ENCODE results near the gene KIF20B. TPM values are rescaled to one million over a fixed set of nuclear protein-coding genes. Genes with fewer than 3 reads are reported as not detected.

The KIF20B gene
- total and polyA plus RNA-seq, 2 of the 13 experiments (the other 11 are each of a cell fraction or from before 2014, with no cell fraction given), result 3.5 to 38.6 TPM

DNA sequence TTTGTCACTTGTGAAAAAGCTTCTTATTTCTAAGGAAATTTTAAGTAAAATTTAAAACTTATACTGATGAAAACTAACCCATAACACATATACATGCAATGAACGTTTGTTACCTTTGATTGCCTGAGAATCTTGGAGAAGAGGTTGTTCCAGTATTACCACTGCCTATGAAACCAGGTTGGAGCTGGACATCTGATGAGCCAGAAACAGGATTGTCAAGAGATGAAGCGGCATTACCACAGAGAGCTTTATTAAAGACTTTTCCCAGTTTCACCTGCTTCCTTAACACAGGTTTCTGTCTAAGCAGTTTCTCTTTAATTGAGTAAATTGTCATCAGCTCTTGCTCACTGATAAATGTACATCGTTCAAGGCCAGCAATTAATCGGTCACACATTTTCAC, 9.0 kb upstream of the KIF20B start:
- intact Hi-C loops (cut with micrococcal nuclease; ENCODE audit: unreplicated experiment), result no loop called here

GRCh38 chr10:89693176-89693575, 8.2 kb upstream of the KIF20B start:
- no TSS peak for BruUV-seq (replicated peaks)
- H3K4me3 ChIP-seq (replicated peaks in 1 of 3; ENCODE audit: insufficient read depth in 1 of 3, low read depth in 2 of 3, low read length in 3 of 3), result no peak overlapping the region

More for the DNA sequence above, 9.0 kb upstream of the KIF20B start:
- no TSS peak for BruUV-seq (replicated peaks)
- no peak overlapping the region for H3K4me3 ChIP-seq (replicated peaks in 1 of 3; ENCODE audit: insufficient read depth in 1 of 3, low read depth in 2 of 3, low read length in 3 of 3)
- TF ChIP-seq SMAD9 (CRISPR knock-in tag; IDR thresholded peaks at IDR 0.05) (no peak), NR2F1 (CRISPR knock-in tag; IDR thresholded peaks at IDR 0.05) (no peak), ZNF672 (CRISPR knock-in tag; IDR thresholded peaks at IDR 0.05) (no peak), NBN (conservative IDR thresholded peaks at IDR 0.05) (no peak), ZNF660 (CRISPR knock-in tag; IDR thresholded peaks at IDR 0.05; ENCODE audit: borderline replicate concordance, low read depth) (no peak), ZMYM4 (CRISPR knock-in tag; IDR thresholded peaks at IDR 0.05) (no peak), FOSL2 (CRISPR knock-in tag; IDR thresholded peaks at IDR 0.05) (no peak)
- TF ChIP-seq, protein P1, sequence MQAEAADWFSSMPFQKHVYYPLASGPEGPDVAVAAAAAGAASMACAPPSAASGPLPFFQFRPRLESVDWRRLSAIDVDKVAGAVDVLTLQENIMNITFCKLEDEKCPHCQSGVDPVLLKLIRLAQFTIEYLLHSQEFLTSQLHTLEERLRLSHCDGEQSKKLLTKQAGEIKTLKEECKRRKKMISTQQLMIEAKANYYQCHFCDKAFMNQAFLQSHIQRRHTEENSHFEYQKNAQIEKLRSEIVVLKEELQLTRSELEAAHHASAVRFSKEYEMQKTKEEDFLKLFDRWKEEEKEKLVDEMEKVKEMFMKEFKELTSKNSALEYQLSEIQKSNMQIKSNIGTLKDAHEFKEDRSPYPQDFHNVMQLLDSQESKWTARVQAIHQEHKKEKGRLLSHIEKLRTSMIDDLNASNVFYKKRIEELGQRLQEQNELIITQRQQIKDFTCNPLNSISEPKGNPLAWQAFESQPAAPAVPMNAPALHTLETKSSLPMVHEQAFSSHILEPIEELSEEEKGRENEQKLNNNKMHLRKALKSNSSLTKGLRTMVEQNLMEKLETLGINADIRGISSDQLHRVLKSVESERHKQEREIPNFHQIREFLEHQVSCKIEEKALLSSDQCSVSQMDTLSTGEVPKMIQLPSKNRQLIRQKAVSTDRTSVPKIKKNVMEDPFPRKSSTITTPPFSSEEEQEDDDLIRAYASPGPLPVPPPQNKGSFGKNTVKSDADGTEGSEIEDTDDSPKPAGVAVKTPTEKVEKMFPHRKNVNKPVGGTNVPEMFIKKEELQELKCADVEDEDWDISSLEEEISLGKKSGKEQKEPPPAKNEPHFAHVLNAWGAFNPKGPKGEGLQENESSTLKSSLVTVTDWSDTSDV (CRISPR knock-in tag; IDR thresholded peaks at IDR 0.05), result no peak
- no peaks in the 10 kb centered on the region for H3K79me2 ChIP-seq (ENCODE audit: insufficient read depth, low read length)
- FAIRE-seq (no peak), DNase-seq (ENCODE audit: low spot score) (no peak), ATAC-seq (no peak)
- no peak overlapping the region for H3K27ac ChIP-seq (ENCODE audit: extremely low read length, insufficient read depth, low read length)
- POLR2A ChIA-PET, result no interaction called here
- H4K20me1 ChIP-seq (ENCODE audit: insufficient read depth, low read length), result no peaks in the 10 kb centered on the region
- CTCF ChIA-PET (ENCODE audit: low intra/inter-chr PET ratio, low total read pairs), result no interaction called here
- H2AFZ ChIP-seq (ENCODE audit: low read length), result no peak overlapping the region
- H3K9ac ChIP-seq (ENCODE audit: insufficient read depth, low read depth, low read length), result no peak overlapping the region
- peaks cover 7% of the 10 kb centered on the region for H3K4me1 ChIP-seq (ENCODE audit: insufficient read depth, low read length)
- in situ Hi-C loops (cut with HindIII; ENCODE audit: extremely low pct_ligation_motif_present, low pct_unique_long_range_greater_than_20kb), result no loop called here
- H3K9me3 ChIP-seq (ENCODE audit: low read length), result no peaks in the 10 kb centered on the region
- H3K27me3 ChIP-seq (ENCODE audit: control insufficient read depth in 1 of 2, insufficient read depth in 2 of 2, low read length in 2 of 2), result no peaks in the 10 kb centered on the region
- WGBS (ENCODE audit: low lambda C conversion rate), result 69% methylated on average over 4 of the region's 4 CpGs
- no peak overlapping the region for H3K4me2 ChIP-seq (ENCODE audit: low read depth, low read length)
- H3K36me3 ChIP-seq (replicated peaks in 1 of 2; ENCODE audit: control insufficient read depth in 1 of 2, insufficient read depth in 2 of 2, low read length in 2 of 2), result no peaks in the 10 kb centered on the region; a peak in 1 of 5 replicates

More at GRCh38 chr10:89693176-89693575, 8.2 kb upstream of the KIF20B start:
- in situ Hi-C loops (cut with HindIII; ENCODE audit: extremely low pct_ligation_motif_present, low pct_unique_long_range_greater_than_20kb) (no loop called here), intact Hi-C loops (cut with micrococcal nuclease; ENCODE audit: unreplicated experiment) (no loop called here)
- no peak for TF ChIP-seq ERF (CRISPR knock-in tag; IDR thresholded peaks at IDR 0.05)
- TF ChIP-seq SAFB2 (CRISPR knock-in tag; IDR thresholded peaks at IDR 0.05; ENCODE audit: borderline replicate concordance, low read depth), result no peak
- TF ChIP-seq CEBPG (CRISPR knock-in tag; IDR thresholded peaks at IDR 0.05), result no peak
- no peak for TF ChIP-seq ZNF350 (CRISPR knock-in tag; IDR thresholded peaks at IDR 0.05; ENCODE audit: borderline replicate concordance, low read depth)
- Histone ChIP-seq H3K4me2 (ENCODE audit: low read depth, low read length) (no peak overlapping the region), H3K79me2 (ENCODE audit: insufficient read depth, low read length) (no peaks in the 10 kb centered on the region), H3K27me3 (ENCODE audit: control insufficient read depth in 1 of 2, insufficient read depth in 2 of 2, low read length in 2 of 2) (no peaks in the 10 kb centered on the region), H3K27ac (ENCODE audit: extremely low read length, insufficient read depth, low read length) (no peak overlapping the region), H3K9ac (ENCODE audit: insufficient read depth, low read depth, low read length) (no peak overlapping the region), H2AFZ (ENCODE audit: low read length) (no peak overlapping the region), H4K20me1 (ENCODE audit: insufficient read depth, low read length) (no peaks in the 10 kb centered on the region), H3K9me3 (ENCODE audit: low read length) (no peaks in the 10 kb centered on the region), H3K4me1 (ENCODE audit: insufficient read depth, low read length) (peaks cover 13% of the 10 kb centered on the region), H3K36me3 (replicated peaks in 1 of 2; ENCODE audit: control insufficient read depth in 1 of 2, insufficient read depth in 2 of 2, low read length in 2 of 2) (no peaks in the 10 kb centered on the region; a peak in 1 of 5 replicates)
- ChIA-PET POLR2A (interaction anchor here (1.2 to 2.1 kb wide), 2 partner anchors 8 to 49 kb away, joined by 4 to 6 read pairs; partner anchors contain the start of gene KIF20B), CTCF (ENCODE audit: low intra/inter-chr PET ratio, low total read pairs) (no interaction called here)
- FAIRE-seq, result no peak
- no peak for ATAC-seq
- 98% methylated on average over 5 of the region's 5 CpGs for WGBS (ENCODE audit: low lambda C conversion rate)
- no peak for DNase-seq (ENCODE audit: low spot score)
